Calu3 (cell line): Measurements from ENCODE around the gene CPNE8. TPM values are rescaled to one million over a fixed set of nuclear protein-coding genes. Genes with fewer than 3 reads are reported as not detected.

Source experiments
- BruUV-seq: library from RNA; stranded (reverse); fragments of 400-500 nt; replicated peaks from 2 replicates; lab custom pipeline; 2021; lab: Mats Ljungman, UMichigan
- CTCF ChIA-PET: fragments of 300-600 bp; sonication (Branson Sonifier 250); formaldehyde crosslinking; loops from one replicate; lab custom pipeline; 2022; ENCODE audit warnings: antibody characterized with exemption; lab: Charles Lee
- DNase-seq: peaks from one replicate; pipeline ENCODE4 v3.0.0; 2022
- H3K27ac Mint-ChIP-seq: one replicate; pipeline ENCODE4 v1.8.0; 2022; ENCODE audit warnings: mixed read lengths; ENCODE audit not compliant: unreplicated experiment
- H3K27me3 Mint-ChIP-seq: one replicate; pipeline ENCODE4 v1.8.0; 2022; ENCODE audit warnings: mixed read lengths; ENCODE audit not compliant: unreplicated experiment
- H3K36me3 Mint-ChIP-seq: one replicate; pipeline ENCODE4 v1.8.0; 2022; ENCODE audit warnings: mild to moderate bottlenecking, moderate library complexity, mixed read lengths; ENCODE audit not compliant: insufficient read depth, unreplicated experiment
- H3K4me1 Mint-ChIP-seq: one replicate; pipeline ENCODE4 v1.8.0; 2022; ENCODE audit warnings: mild to moderate bottlenecking, low read depth, mixed read lengths; ENCODE audit not compliant: unreplicated experiment
- H3K4me3 Mint-ChIP-seq: one replicate; pipeline ENCODE4 v1.8.0; 2022; ENCODE audit warnings: mild to moderate bottlenecking, low read depth, moderate library complexity, mixed read lengths; ENCODE audit not compliant: unreplicated experiment
- H3K9me3 Mint-ChIP-seq: one replicate; pipeline ENCODE4 v1.8.0; 2022; ENCODE audit warnings: low read depth, mixed read lengths; ENCODE audit not compliant: unreplicated experiment
- intact Hi-C: fragments of 100-400 bp; cut with micrococcal nuclease; formaldehyde crosslinking; loops from one replicate; pipeline ENCODE4 v1.10.0; 2022; ENCODE audit not compliant: unreplicated experiment
- total RNA-seq: library from RNA; stranded (reverse); gene quantifications from 2 replicates; pipeline ENCODE4 v1.2.3, GENCODE V29; 2022
- TF ChIP-seq, protein P1 (sequence below): fragments of 200-600 bp; IDR thresholded peaks from one replicate; pipeline ENCODE4 v1.8.0; 2022; ENCODE audit warnings: antibody characterized with exemption; ENCODE audit not compliant: unreplicated experiment

Gene CPNE8
- total RNA-seq, 1 experiment from 2014 or later: 17.8 TPM

DNA sequence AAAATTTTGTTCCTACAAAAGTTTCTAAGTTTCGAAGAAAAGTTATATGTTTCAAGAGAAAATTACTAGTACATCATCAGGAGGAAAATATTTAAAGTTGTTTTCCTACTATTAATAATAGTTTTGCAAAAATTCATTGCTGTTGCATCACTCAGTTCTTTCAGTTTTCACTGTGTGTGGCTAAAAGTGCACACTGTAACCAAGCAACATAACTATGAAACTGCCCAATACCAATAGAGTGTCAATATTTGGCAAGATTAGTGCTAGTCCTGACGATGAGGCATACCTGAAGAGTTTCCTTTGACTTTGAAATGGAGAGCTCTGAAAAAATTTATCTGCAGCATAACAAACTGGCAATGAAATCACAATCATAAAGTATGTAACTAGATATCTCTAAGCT lies 194.3 kb downstream of the CPNE8 start:
- H3K4me3 Mint-ChIP-seq: no peak overlapping the region
- no peak for DNase-seq
- no peaks in the 10 kb centered on the region for H3K36me3 Mint-ChIP-seq
- H3K27ac Mint-ChIP-seq: no peak overlapping the region
- CTCF ChIA-PET: interaction anchor here (0.6 kb wide), 1 partner anchor 199 kb away, joined by 4 read pairs; no protein-coding TSS in a partner anchor
- intact Hi-C loops: no loop called here
- TF ChIP-seq, protein P1, sequence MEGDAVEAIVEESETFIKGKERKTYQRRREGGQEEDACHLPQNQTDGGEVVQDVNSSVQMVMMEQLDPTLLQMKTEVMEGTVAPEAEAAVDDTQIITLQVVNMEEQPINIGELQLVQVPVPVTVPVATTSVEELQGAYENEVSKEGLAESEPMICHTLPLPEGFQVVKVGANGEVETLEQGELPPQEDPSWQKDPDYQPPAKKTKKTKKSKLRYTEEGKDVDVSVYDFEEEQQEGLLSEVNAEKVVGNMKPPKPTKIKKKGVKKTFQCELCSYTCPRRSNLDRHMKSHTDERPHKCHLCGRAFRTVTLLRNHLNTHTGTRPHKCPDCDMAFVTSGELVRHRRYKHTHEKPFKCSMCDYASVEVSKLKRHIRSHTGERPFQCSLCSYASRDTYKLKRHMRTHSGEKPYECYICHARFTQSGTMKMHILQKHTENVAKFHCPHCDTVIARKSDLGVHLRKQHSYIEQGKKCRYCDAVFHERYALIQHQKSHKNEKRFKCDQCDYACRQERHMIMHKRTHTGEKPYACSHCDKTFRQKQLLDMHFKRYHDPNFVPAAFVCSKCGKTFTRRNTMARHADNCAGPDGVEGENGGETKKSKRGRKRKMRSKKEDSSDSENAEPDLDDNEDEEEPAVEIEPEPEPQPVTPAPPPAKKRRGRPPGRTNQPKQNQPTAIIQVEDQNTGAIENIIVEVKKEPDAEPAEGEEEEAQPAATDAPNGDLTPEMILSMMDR: no peak
- no peaks in the 10 kb centered on the region for H3K9me3 Mint-ChIP-seq
- no peaks in the 10 kb centered on the region for H3K4me1 Mint-ChIP-seq
- no TSS peak for BruUV-seq
- H3K27me3 Mint-ChIP-seq: no peaks in the 10 kb centered on the region

DNA sequence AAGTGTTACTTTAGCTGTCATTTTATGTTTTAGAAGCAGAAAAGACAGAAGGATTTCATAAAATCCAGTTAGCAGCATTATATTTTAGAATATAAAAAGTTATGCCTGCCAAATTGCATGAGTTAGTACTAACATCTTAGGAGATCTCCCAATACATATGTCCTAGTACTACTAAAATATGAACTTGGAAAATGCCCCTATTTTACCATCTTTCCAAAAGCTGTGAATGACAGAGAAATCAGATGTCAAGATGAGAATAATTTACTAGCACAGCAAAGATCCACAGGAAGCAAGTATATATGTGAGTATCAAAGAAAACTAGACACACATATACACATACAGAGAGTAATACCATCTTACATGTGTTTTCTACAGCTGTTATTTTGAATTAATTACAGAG lies 196.9 kb downstream of the CPNE8 start:
- BruUV-seq: no TSS peak
- H3K4me3 Mint-ChIP-seq: no peak overlapping the region
- TF ChIP-seq, protein P1: no peak
- no peaks in the 10 kb centered on the region for H3K27me3 Mint-ChIP-seq
- no peak for DNase-seq
- no peaks in the 10 kb centered on the region for H3K4me1 Mint-ChIP-seq
- no peak overlapping the region for H3K27ac Mint-ChIP-seq
- CTCF ChIA-PET: no interaction called here
- H3K9me3 Mint-ChIP-seq: no peaks in the 10 kb centered on the region
- H3K36me3 Mint-ChIP-seq: no peaks in the 10 kb centered on the region
- intact Hi-C loops: no loop called here

- Mint-ChIP-seq H3K27me3 (no peaks in the 10 kb centered on the region), H3K27ac (no peak overlapping the region), H3K4me3 (no peak overlapping the region), H3K4me1 (no peaks in the 10 kb centered on the region), H3K9me3 (no peaks in the 10 kb centered on the region), H3K36me3 (no peaks in the 10 kb centered on the region)
- CTCF ChIA-PET: no interaction called here
- BruUV-seq: no TSS peak
- DNase-seq: no peak
- TF ChIP-seq, protein P1: no peak
- intact Hi-C loops: no loop called here
Measured at GRCh38 chr12:38707648-38708047, 197.7 kb downstream of the CPNE8 start.

DNA sequence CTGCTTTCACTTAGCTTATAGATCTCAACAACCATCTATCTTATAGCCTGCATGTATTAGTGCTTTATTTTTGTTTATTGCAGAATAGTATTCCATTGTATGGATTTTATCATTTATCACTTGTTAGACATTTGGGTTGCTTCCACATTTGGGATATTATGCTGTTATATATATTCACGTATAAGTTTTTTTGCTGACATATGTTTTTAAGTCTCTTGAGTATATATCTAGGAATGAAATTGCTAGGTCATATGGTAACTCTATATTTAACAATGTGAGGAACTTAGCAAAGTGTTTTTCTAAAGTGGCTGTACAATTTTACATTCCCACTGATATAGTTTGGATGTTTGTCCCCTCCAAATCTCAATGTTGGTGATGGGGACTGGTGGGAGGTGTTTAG lies 208.1 kb downstream of the CPNE8 start:
- H3K27me3 Mint-ChIP-seq: no peaks in the 10 kb centered on the region
- no peak for DNase-seq
- no peaks in the 10 kb centered on the region for H3K4me1 Mint-ChIP-seq
- no peak overlapping the region for H3K4me3 Mint-ChIP-seq
- no peaks in the 10 kb centered on the region for H3K36me3 Mint-ChIP-seq
- H3K9me3 Mint-ChIP-seq: no peaks in the 10 kb centered on the region
- no TSS peak for BruUV-seq
- no peak overlapping the region for H3K27ac Mint-ChIP-seq
- CTCF ChIA-PET: no interaction called here
- intact Hi-C loops: no loop called here
- TF ChIP-seq, protein P1: no peak
